Ovary (tissue), 3 donors: ENCODE measurements around the gene PLSCR1.

ENCODE experiments used
- CTCF ChIP-seq, 3 donors: fragments of 450-650 bp in 2 of 3; fragments of 200-600 bp in 1 of 3; IDR thresholded peaks; one replicate each; pipeline versions ENCODE4 v1.5.1 to v1.8.0; 2016 to 2022; ENCODE audit warnings: antibody characterized with exemption in 3 of 3, mild to moderate bottlenecking in 1 of 3
- POLR2A ChIP-seq: fragments of 450-650 bp; IDR thresholded peaks from one replicate; pipeline ENCODE4 v1.6.1; 2017; ENCODE audit warnings: antibody characterized with exemption, mild to moderate bottlenecking, moderate library complexity
- donor health status: DM: no; HTN: no; CAD: no.

GRCh38 chr3:146507331-146508120, 36.9 kb downstream of the PLSCR1 start:
- TF ChIP-seq POLR2A: no peak
- no peak for TF ChIP-seq CTCF (IDR thresholded peaks at IDR 0.05)
